VCaP (cell line): Measurements from ENCODE around the gene ZCCHC7.

ENCODE experiments used
- H3K27ac ChIP-seq: fragments of 450-650 bp; 2 replicates; pipeline ENCODE4 v1.5.1; 2017
- CTCF ChIP-seq: fragments of 450-650 bp; conservative IDR thresholded peaks from 2 replicates; pipeline ENCODE4 v1.5.1; 2017; ENCODE audit warnings: mild to moderate bottlenecking, moderate library complexity

ZCCHC7 gene

GRCh38 chr9:37293664-37294524 lies 173.5 kb downstream of the ZCCHC7 start:
- H3K27ac ChIP-seq: no peak overlapping the region
- TF ChIP-seq CTCF: no peak

- no peak overlapping the region for H3K27ac ChIP-seq
- no peak for TF ChIP-seq CTCF
Measured at GRCh38 chr9:37295178-37295577, 174.8 kb downstream of the ZCCHC7 start.

GRCh38 chr9:37295796-37296195 lies 175.4 kb downstream of the ZCCHC7 start:
- TF ChIP-seq CTCF: no peak
- H3K27ac ChIP-seq: no peak overlapping the region

- H3K27ac ChIP-seq: no peak overlapping the region
- no peak for TF ChIP-seq CTCF
Measured at GRCh38 chr9:37297592-37297991, 177.2 kb downstream of the ZCCHC7 start.

GRCh38 chr9:37300620-37301019 lies 180.2 kb downstream of the ZCCHC7 start:
- no peak overlapping the region for H3K27ac ChIP-seq
- TF ChIP-seq CTCF: no peak

GRCh38 chr9:37301042-37301853 lies 180.9 kb downstream of the ZCCHC7 start:
- H3K27ac ChIP-seq: no peak overlapping the region
- TF ChIP-seq CTCF: no peak

- TF ChIP-seq CTCF: no peak
- no peak overlapping the region for H3K27ac ChIP-seq
Measured at GRCh38 chr9:37301854-37302172, 181.4 kb downstream of the ZCCHC7 start.
